Activated naive CD8-positive, alpha-beta T cell treated with anti-CD3 and anti-CD28 coated beads for 36 hours (primary cell): ENCODE measurements around the gene CRISPLD2. TPM values are rescaled to one million over a fixed set of nuclear protein-coding genes. Genes with fewer than 3 reads are reported as not detected.
"Not testable (repeated sequence)": the region's sequence is repeated elsewhere in the genome, so short reads cannot be mapped to it uniquely, and the experiment has no call there.

Experiments
- DNase-seq: peaks from one replicate; pipeline ENCODE4 v3.0.0; 2021
- H3K27ac Mint-ChIP-seq: one replicate; pipeline ENCODE4 v1.8.0; 2022; ENCODE audit warnings: mild to moderate bottlenecking, moderate library complexity, mixed read lengths
- H3K27me3 Mint-ChIP-seq: one replicate; pipeline ENCODE4 v1.8.0; 2022; ENCODE audit warnings: mild to moderate bottlenecking, mixed read lengths
- H3K36me3 Mint-ChIP-seq: one replicate; pipeline ENCODE4 v1.8.0; 2021; ENCODE audit warnings: mild to moderate bottlenecking, mixed read lengths
- H3K4me1 Mint-ChIP-seq: one replicate; pipeline ENCODE4 v1.8.0; 2021; ENCODE audit warnings: mixed read lengths
- H3K4me3 Mint-ChIP-seq: one replicate; pipeline ENCODE4 v1.8.0; 2022; ENCODE audit warnings: mild to moderate bottlenecking, moderate library complexity, mixed read lengths
- H3K9me3 Mint-ChIP-seq: one replicate; pipeline ENCODE4 v1.8.0; 2022; ENCODE audit warnings: mixed read lengths
- total RNA-seq, 2 experiments: library from RNA; stranded (reverse); gene quantifications; one replicate each; pipeline ENCODE4 v1.2.3, GENCODE V29; 2021

The CRISPLD2 gene
- total RNA-seq, 2 experiments from 2014 or later = not detected

DNA sequence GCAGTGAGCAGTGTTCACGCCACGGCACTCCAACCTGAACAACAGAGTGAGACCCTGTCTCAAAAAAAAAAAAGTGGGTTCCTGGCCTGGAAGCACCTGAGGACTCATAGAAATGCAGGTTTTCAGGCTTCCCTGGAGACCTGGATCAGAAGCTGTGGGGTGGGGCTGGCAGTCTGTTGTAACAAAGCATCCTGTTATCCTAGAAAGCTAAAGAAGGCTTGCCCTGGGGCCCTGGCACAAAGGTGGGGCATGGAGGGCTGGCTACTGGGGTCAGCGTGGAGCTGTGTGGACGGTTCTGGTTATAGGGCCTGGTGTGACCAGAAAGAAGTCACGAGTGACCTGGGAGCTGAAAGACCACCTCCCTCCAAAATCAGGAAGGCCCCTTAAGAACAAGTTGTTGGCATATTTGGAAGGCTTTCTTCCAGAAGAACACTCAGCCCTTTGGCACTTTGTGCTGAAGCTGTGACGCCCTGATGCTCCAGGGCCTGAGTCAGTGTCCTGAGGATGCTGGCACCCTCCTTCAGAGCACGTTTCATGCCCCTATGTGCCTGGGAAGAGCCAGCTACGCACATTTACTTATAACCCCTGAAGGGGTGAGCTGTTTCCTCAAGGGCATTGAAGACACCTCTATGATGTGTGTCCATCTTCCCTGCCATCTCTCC lies 6.2 kb downstream of the CRISPLD2 start:
- Mint-ChIP-seq H3K27me3 (peaks cover 37% of the 10 kb centered on the region), H3K36me3 (no peaks in the 10 kb centered on the region), H3K4me3 (no peak overlapping the region), H3K4me1 (no peaks in the 10 kb centered on the region), H3K9me3 (no peaks in the 10 kb centered on the region), H3K27ac (no peak overlapping the region)
- DNase-seq = no peak

DNA sequence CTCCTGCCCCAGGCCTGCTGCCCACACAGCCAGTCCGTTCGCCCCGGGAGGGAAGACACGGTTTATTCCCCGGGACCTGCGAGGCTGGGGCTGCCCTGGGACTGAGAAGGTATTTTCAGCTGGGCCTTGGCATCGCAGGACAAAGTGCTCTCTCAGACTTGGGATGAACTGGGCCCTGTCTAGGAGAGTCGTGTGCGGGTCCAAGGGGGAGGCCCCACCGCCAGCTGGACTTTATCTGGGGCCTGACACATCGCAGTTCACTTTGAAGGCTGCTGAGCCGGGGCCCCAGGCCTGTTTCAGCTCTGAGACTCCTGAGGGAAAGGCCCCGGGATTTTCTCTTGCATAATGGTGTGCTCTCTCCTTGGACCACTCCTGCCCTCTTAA lies 6.8 kb downstream of the CRISPLD2 start:
- DNase-seq = no peak
- Mint-ChIP-seq H3K27ac (no peak overlapping the region), H3K9me3 (no peaks in the 10 kb centered on the region), H3K36me3 (no peaks in the 10 kb centered on the region), H3K4me3 (no peak overlapping the region), H3K4me1 (no peaks in the 10 kb centered on the region), H3K27me3 (peaks cover 32% of the 10 kb centered on the region)

DNA sequence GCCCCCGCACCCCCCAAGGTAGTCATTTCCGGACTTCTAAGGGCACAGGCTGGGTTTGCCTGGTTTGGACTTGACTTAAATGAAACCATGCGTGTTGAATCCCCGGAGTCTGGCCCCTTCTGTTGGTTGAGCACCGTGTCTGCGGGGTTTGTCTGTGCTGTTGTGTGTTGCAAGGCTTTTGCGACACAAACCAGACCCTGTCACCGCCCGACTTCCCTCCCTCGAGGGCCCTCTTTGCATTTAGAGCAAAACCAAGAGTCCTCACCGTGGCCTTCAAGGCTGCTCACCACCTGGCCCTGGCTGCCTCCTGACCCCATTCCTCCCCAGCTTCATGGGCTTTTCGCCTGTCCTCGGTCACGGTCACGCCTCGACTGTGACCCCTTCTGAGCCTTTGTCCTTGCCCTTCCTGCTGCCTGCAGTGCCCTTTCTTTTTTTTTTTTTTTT lies 7.4 kb downstream of the CRISPLD2 start:
- no peaks in the 10 kb centered on the region for H3K9me3 Mint-ChIP-seq
- H3K27ac Mint-ChIP-seq = no peak overlapping the region
- no peaks in the 10 kb centered on the region for H3K36me3 Mint-ChIP-seq
- no peaks in the 10 kb centered on the region for H3K4me1 Mint-ChIP-seq
- no peak for DNase-seq
- H3K4me3 Mint-ChIP-seq = no peak overlapping the region
- peaks cover 26% of the 10 kb centered on the region for H3K27me3 Mint-ChIP-seq

DNA sequence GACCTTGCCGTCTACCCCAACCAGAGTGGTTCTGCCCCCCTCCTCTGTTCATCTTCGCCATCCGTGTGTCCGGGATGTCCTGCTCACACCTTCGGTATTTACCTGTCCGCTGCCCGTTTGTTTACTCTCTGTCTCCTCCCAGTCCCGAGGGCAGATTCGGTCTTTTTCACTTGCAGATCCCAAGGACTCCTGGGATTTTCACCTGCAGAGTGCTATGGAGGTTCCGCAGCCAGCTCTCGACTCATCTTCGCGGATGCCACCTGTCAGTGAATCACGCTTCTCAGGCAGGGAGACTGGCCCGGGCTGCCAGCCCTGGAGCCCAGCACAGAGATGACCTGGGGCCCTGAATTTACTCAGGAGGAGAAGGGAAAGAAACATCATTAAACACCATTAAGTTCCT lies 8.1 kb downstream of the CRISPLD2 start:
- H3K27me3 Mint-ChIP-seq = peaks cover 19% of the 10 kb centered on the region
- no peaks in the 10 kb centered on the region for H3K9me3 Mint-ChIP-seq
- H3K4me1 Mint-ChIP-seq = no peaks in the 10 kb centered on the region
- no peak overlapping the region for H3K4me3 Mint-ChIP-seq
- DNase-seq = no peak
- no peaks in the 10 kb centered on the region for H3K36me3 Mint-ChIP-seq
- H3K27ac Mint-ChIP-seq = no peak overlapping the region

DNA sequence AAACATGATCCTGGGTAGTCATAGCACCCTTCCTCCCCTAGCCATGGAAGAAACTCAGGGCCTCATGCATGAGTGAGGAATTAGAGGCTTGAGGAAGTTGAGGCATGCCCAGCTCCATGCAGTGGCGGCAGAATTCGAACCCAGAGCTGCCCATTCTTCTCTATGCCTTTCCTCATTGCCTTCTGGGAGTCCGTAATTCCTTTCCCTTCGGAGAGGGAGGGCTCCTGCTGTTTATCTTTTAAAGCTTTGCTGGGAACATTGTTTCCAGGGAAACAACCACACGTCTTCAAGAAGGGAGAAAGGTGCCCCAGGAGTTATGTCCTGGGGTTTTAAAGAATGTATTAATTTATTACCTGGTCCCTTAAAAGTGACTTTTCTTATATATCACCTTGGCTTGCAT lies 8.5 kb downstream of the CRISPLD2 start:
- H3K9me3 Mint-ChIP-seq = no peaks in the 10 kb centered on the region
- H3K27me3 Mint-ChIP-seq = peaks cover 15% of the 10 kb centered on the region
- no peak overlapping the region for H3K4me3 Mint-ChIP-seq
- DNase-seq = no peak
- H3K27ac Mint-ChIP-seq = no peak overlapping the region
- H3K4me1 Mint-ChIP-seq = no peaks in the 10 kb centered on the region
- H3K36me3 Mint-ChIP-seq = no peaks in the 10 kb centered on the region

DNA sequence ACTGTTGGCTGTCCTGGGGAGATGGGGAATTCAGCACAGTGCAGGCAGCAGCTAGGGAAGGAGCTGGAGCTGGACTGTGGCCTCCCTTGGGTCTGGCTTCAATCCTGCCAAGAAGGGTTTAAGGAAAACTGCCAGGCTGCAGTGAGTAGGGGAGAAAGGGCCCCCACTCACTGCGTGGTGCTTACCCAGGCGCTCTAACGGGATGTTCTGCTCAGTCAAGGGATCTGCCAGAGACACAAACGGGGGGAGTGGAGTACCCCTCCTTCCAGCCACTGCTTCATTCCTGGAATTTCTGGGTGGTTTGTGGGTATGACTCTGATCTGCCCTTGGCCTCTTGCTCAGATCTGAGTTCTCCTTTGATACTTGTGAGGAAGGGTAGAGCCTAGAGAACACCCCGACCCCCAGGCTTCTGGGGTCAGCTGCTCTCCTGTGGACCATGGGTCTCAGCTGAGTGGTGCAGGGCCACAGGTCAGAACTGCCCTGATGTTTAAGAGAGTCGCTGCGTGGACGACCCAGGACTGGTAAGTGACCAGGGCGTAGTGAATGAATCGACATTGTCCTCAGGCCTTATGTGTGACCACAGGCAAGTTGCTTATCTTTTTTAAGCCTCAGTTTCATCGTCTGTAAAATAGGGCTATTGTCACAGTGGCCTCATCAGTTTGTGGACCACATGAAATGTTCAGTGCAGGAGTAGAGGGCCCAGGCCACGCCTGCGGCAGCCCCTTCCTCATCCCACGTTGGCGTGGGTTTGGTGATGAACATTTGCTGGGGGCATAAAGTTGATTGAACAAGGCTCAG lies 9.6 kb downstream of the CRISPLD2 start:
- peaks cover 8% of the 10 kb centered on the region for H3K27me3 Mint-ChIP-seq
- H3K36me3 Mint-ChIP-seq = no peaks in the 10 kb centered on the region
- H3K9me3 Mint-ChIP-seq = no peaks in the 10 kb centered on the region
- DNase-seq = no peak
- no peak overlapping the region for H3K4me3 Mint-ChIP-seq
- no peak overlapping the region for H3K27ac Mint-ChIP-seq
- H3K4me1 Mint-ChIP-seq = no peaks in the 10 kb centered on the region

DNA sequence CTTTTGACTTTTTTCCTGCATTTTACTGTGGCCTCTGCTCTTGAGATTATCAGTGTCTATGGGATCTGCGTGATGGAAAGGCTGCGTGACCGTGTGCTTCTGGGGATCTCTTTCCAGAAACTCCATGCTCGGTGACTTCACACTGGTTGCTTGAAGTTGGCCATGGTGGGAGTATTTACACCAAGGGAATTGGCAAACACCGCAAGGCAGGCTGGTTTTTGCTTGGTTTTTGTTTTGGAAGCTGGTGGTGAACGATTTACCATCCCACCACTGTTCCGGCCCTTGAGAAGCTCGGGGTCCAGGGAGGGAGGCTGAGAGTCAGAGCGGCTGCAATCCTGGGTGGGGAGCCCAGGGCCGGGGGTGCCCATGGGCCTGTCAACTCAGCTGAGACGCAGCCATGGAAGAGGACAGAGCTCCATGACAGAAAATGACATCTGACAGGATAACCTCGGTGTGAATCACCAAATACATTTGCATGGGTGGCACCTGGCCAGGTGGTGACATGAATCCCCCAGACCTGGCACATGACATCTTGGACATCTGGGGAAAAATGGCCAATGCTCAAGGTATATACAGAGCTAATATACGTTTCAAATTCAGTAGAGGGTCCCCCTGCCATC lies 11.1 kb downstream of the CRISPLD2 start:
- no peaks in the 10 kb centered on the region for H3K9me3 Mint-ChIP-seq
- no peak for DNase-seq
- no peaks in the 10 kb centered on the region for H3K4me1 Mint-ChIP-seq
- no peaks in the 10 kb centered on the region for H3K36me3 Mint-ChIP-seq
- no peak overlapping the region for H3K4me3 Mint-ChIP-seq
- H3K27me3 Mint-ChIP-seq = peaks cover 12% of the 10 kb centered on the region
- no peak overlapping the region for H3K27ac Mint-ChIP-seq

DNA sequence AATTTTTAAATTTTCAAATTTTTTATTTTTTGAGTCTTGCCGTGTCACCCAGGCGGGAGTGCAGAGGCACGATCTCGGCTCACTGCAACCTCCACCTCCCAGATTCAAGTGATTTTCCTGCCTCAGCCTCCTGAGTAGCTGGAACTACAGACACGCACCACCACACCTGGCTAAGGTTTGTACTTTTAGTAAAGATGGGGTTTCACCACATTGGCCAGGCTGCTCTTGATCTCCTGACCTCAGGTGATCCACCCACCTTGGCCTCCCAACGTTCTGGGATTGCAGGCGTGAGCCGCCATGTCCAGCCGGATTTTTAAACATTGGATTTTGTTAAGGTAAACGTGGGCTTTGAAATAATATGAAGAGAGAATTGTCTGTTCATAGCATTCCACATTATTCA lies 11.9 kb downstream of the CRISPLD2 start:
- not testable (repeated sequence) for H3K27ac Mint-ChIP-seq, H3K36me3 Mint-ChIP-seq, H3K9me3 Mint-ChIP-seq, H3K4me1 Mint-ChIP-seq, DNase-seq, H3K4me3 Mint-ChIP-seq
- peaks cover 12% of the 10 kb centered on the region for H3K27me3 Mint-ChIP-seq

DNA sequence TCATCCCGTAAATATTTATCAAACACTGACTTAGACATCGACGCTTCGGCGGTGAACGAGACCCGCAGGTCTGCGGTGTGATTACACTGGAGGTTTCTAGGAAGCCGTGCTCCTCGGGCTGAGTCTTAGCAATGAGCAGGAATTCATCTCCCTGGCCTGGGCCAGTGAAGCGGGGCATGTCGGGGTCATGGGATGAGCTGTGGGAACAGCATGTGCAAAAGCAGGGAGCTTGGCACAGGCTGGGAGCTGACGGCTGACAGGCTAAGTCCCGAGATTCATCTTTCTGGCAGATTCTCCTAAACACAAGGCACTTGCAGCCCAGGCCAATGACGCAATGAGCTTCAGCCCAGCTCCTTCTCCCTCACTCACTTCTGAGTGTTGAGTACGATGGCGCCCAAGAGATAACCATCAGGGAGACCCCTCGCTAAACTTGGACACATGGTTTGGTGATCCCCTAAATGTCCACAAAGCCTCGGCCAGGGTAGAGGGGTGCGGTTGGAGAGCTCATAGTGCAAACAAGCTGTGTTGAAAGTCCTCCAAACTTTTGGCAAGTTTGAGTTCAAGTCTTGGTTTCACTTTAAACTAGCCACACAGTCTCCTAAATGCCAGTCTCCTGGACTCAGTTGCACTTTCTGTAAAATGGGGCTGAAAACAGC lies 12.8 kb downstream of the CRISPLD2 start:
- H3K27ac Mint-ChIP-seq = no peak overlapping the region

DNA sequence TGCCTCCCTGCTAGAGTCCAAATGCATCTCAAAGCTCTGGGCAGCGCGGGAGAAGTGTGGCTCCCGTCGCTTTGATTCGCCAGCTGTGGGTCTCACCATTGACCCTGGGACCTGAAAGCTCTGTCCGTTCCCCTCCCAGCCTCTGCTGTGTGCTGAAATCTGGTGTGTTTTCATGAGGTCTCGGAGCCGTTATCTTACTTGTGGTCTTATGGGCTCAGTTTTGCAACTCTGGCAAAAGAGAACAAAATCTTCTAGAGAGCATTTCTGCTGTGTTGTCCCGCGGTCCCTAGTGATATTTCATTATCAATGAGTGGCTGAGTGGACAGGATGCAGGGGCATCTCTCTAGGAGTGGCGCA lies 13.3 kb downstream of the CRISPLD2 start:
- DNase-seq = no peak
- Mint-ChIP-seq H3K27me3 (peaks cover 10% of the 10 kb centered on the region), H3K36me3 (no peaks in the 10 kb centered on the region), H3K9me3 (no peaks in the 10 kb centered on the region), H3K27ac (no peak overlapping the region), H3K4me1 (no peaks in the 10 kb centered on the region), H3K4me3 (no peak overlapping the region)

More for the DNA sequence above, 12.8 kb downstream of the CRISPLD2 start:
- H3K4me3 Mint-ChIP-seq = no peak overlapping the region
- no peaks in the 10 kb centered on the region for H3K4me1 Mint-ChIP-seq
- H3K36me3 Mint-ChIP-seq = no peaks in the 10 kb centered on the region
- H3K27me3 Mint-ChIP-seq = peaks cover 12% of the 10 kb centered on the region
- no peaks in the 10 kb centered on the region for H3K9me3 Mint-ChIP-seq
- no peak for DNase-seq

DNA sequence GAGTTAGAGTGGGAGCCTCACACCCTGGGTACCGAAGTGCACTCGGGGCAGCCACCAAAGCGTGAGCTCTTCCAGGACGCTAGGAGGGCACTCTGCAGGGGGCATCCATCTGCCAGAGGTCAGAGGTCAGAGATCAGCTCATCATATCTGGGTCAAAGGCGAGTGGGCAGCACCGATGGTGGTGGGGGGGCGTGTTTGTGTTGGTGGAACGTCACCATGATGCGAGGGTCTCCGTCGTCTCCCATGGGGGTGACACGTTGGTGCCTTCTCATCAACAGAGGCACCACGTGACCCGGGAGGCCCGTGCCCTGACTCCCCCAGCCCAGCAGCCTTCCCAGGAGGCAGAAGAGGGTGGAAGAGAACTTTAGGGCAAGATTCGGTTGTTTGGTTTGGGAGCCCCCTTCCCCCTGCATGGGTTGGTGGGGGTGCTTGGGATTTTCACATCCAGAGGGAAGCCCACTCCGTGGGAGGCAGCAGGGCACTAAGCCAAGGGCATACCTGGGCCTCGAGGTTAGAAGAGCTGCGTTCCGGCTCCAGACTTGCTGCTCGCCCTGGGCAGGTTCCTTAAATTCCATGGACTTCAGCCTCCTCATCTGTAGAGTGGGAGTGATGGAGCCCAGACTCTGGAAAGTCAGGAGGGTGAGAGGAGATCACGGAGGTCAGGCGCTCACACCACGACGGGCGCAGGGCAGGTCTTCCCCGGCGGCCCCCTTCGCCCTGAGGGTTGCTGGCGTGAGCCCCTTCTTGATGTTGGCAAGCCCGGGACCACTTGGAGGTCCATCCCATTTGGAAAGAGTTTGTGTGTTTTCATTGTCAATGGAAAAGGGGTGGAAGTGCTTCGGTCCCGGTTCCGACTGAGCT lies 14.0 kb downstream of the CRISPLD2 start:
- no peak overlapping the region for H3K4me3 Mint-ChIP-seq
- no peak overlapping the region for H3K27ac Mint-ChIP-seq
- H3K9me3 Mint-ChIP-seq = no peaks in the 10 kb centered on the region
- no peaks in the 10 kb centered on the region for H3K36me3 Mint-ChIP-seq
- no peak for DNase-seq
- no peaks in the 10 kb centered on the region for H3K4me1 Mint-ChIP-seq
- H3K27me3 Mint-ChIP-seq = peaks cover 7% of the 10 kb centered on the region

DNA sequence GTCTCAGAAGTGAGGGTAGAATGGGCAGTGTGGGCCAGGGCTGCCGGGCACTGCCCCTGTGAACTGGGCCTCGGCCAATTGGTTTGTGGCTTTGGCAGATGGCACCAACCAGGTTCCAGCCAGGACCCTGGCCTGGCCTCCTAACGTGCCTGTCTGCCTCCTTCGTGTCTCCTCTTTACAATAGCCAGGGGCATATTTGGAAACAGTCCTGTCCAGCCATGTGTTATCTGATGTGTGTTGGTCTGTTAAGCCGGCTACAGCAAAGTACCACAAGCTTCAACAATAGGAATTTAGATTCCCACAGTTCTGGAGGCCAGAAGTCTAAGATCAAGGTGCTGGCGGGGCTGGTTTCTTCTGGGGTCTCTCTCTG lies 14.6 kb downstream of the CRISPLD2 start:
- H3K36me3 Mint-ChIP-seq = no peaks in the 10 kb centered on the region
- H3K4me3 Mint-ChIP-seq = no peak overlapping the region
- no peak overlapping the region for H3K27ac Mint-ChIP-seq
- H3K4me1 Mint-ChIP-seq = no peaks in the 10 kb centered on the region
- peaks cover 7% of the 10 kb centered on the region for H3K27me3 Mint-ChIP-seq
- no peak for DNase-seq
- no peaks in the 10 kb centered on the region for H3K9me3 Mint-ChIP-seq

DNA sequence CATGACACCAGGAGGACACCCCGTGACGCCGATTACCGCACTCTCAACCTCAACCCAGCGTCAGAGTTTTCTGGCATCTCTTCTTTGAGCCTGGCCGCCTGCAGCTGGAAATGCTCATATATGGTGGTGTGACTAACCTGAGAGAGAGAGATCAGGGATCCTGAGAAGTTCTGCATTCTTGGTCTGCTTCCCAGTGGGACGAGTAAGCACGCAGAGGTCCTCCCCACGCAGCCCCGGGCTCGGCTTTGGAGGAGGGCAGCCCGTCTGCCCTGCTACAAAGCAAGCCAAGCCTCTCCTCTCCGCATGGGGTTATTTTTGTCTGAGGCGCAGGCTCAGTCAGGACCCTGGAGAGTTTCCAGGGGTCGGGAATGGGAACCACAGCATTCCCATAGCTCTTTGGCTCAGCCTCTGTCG lies 16.5 kb downstream of the CRISPLD2 start:
- Mint-ChIP-seq H3K4me3 (no peak overlapping the region), H3K27ac (no peak overlapping the region), H3K4me1 (no peaks in the 10 kb centered on the region), H3K36me3 (no peaks in the 10 kb centered on the region), H3K27me3 (peaks cover 24% of the 10 kb centered on the region), H3K9me3 (no peaks in the 10 kb centered on the region)
- DNase-seq = no peak

DNA sequence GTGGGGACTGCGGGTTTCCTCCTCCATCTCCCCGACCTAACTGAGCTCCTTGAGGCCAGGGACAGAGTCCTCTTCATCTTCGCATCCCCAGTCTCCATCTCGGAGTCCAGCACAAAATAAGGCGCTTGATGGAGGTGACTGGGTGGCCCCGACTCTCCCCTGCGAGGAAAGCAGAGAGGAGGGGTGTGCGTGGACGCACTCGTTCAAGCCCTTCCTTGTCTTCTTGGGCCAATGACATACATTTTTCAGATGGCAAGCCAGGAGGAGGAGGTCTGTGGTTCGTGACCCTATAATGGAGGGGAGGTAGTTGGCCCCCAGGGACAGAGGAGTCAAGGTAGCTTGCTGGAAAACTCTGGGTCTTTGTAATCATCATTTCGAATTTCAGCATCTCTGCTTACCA lies 17.2 kb downstream of the CRISPLD2 start:
- peaks cover 3% of the 10 kb centered on the region for H3K4me1 Mint-ChIP-seq
- peaks cover 31% of the 10 kb centered on the region for H3K27me3 Mint-ChIP-seq
- no peaks in the 10 kb centered on the region for H3K9me3 Mint-ChIP-seq
- no peak overlapping the region for H3K27ac Mint-ChIP-seq
- no peaks in the 10 kb centered on the region for H3K36me3 Mint-ChIP-seq
- no peak overlapping the region for H3K4me3 Mint-ChIP-seq
- no peak for DNase-seq
